Measurements from ENCODE around the gene ABCD1. TPM values are rescaled to one million over a fixed set of nuclear protein-coding genes. Genes with fewer than 3 reads are reported as not detected.
A peak's percentile ranks its signal among the peaks of the same experiment; 100 is the strongest.

The ABCD1 gene
- total RNA-seq, 2 experiments from 2014 or later, result 8.6 to 9.2 TPM

DNA sequence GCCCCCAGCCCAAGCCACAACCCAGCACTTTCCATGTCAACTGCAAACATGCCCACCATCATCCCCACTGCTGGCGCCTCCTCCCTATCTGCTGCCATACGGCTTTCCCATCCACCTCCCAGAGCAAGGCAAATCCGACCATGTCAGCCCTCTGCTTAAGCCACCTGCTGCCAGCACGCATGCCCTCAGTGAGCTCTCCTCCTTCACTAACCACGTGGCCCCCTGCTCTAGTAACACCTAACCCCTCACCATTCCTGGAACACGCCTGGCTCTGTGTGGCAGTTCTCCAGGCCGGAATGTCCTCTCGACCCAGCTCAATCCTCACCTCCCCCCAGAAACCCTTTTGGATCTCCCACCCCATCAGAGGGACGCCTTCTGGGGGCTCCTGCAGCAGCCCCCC is 17.9 kb upstream of the ABCD1 start:
- CTCF ChIA-PET, result no interaction called here
- no peaks in the 10 kb centered on the region for H3K27me3 ChIP-seq (ENCODE audit: control insufficient read depth in 1 of 2, insufficient read depth in 2 of 2, low read length in 2 of 2)
- DNase-seq (no peak), ATAC-seq (ENCODE audit: poor library complexity) (no peak)
- intact Hi-C loops (cut with DNase I, micrococcal nuclease), result no loop called here
- Mint-ChIP-seq H3K27me3 (no peaks in the 10 kb centered on the region), H3K4me1 (ENCODE audit: low read depth) (peaks cover 13% of the 10 kb centered on the region), H3K27ac (peak overlapping the region; percentile 14), H3K4me3 (no peak overlapping the region), H3K36me3 (ENCODE audit: low read depth) (peaks cover 25% of the 10 kb centered on the region), H3K9me3 (no peaks in the 10 kb centered on the region)
- H3K4me1 ChIP-seq (ENCODE audit: insufficient read depth, low read length), result peaks cover 5% of the 10 kb centered on the region
- TF ChIP-seq, protein P1, sequence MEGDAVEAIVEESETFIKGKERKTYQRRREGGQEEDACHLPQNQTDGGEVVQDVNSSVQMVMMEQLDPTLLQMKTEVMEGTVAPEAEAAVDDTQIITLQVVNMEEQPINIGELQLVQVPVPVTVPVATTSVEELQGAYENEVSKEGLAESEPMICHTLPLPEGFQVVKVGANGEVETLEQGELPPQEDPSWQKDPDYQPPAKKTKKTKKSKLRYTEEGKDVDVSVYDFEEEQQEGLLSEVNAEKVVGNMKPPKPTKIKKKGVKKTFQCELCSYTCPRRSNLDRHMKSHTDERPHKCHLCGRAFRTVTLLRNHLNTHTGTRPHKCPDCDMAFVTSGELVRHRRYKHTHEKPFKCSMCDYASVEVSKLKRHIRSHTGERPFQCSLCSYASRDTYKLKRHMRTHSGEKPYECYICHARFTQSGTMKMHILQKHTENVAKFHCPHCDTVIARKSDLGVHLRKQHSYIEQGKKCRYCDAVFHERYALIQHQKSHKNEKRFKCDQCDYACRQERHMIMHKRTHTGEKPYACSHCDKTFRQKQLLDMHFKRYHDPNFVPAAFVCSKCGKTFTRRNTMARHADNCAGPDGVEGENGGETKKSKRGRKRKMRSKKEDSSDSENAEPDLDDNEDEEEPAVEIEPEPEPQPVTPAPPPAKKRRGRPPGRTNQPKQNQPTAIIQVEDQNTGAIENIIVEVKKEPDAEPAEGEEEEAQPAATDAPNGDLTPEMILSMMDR (IDR thresholded peaks at IDR 0.05), result no peak
- no peaks in the 10 kb centered on the region for H3K9me3 ChIP-seq (ENCODE audit: control insufficient read depth in 1 of 2, insufficient read depth in 1 of 2, low read length in 2 of 2)
- no peak overlapping the region for H3K27ac ChIP-seq (ENCODE audit: low read depth in 1 of 2, low read length in 2 of 2)
- peaks cover 47% of the 10 kb centered on the region for H3K36me3 ChIP-seq (ENCODE audit: insufficient read depth, low read length)
- no peak overlapping the region for H3K4me3 ChIP-seq (ENCODE audit: low read length)
- POLR2A ChIA-PET, result no interaction called here

DNA sequence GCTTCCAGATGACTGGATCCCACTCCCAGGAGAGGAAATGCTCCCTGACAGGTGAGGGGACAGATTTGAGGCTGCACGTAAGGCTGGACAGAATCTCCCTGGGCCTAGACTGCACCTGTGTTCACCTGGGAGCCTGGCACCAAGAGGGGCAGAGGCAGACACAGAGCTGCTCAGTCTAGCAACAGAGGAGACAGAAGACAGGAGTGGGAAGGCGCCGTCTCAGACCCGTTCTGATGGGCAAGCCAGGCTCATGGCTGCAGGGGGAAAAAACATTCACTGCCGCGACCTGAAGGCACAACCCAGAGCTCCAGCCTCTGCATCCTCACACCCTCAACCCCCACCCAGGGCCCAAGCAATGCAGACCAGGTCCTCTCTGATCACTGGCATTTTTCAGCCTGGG is 17.2 kb upstream of the ABCD1 start:
- no peaks in the 10 kb centered on the region for H3K27me3 Mint-ChIP-seq
- ChIA-PET CTCF (no interaction called here), POLR2A (no interaction called here)
- Histone ChIP-seq H3K9me3 (ENCODE audit: control insufficient read depth in 1 of 2, insufficient read depth in 1 of 2, low read length in 2 of 2) (no peaks in the 10 kb centered on the region), H3K27me3 (ENCODE audit: control insufficient read depth in 1 of 2, insufficient read depth in 2 of 2, low read length in 2 of 2) (no peaks in the 10 kb centered on the region), H3K36me3 (ENCODE audit: insufficient read depth, low read length) (peaks cover 43% of the 10 kb centered on the region), H3K27ac (ENCODE audit: low read depth in 1 of 2, low read length in 2 of 2) (no peak overlapping the region), H3K4me1 (ENCODE audit: insufficient read depth, low read length) (peaks cover 5% of the 10 kb centered on the region), H3K4me3 (ENCODE audit: low read length) (no peak overlapping the region)
- no peak overlapping the region for H3K27ac Mint-ChIP-seq
- intact Hi-C loops (cut with DNase I, micrococcal nuclease), result no loop called here
- peaks cover 13% of the 10 kb centered on the region for H3K4me1 Mint-ChIP-seq (ENCODE audit: low read depth)
- H3K4me3 Mint-ChIP-seq, result no peak overlapping the region
- H3K9me3 Mint-ChIP-seq, result no peaks in the 10 kb centered on the region
- TF ChIP-seq, protein P1 (IDR thresholded peaks at IDR 0.05), result no peak
- DNase-seq (no peak), ATAC-seq (ENCODE audit: poor library complexity) (no peak)
- H3K36me3 Mint-ChIP-seq (ENCODE audit: low read depth), result peaks cover 25% of the 10 kb centered on the region

DNA sequence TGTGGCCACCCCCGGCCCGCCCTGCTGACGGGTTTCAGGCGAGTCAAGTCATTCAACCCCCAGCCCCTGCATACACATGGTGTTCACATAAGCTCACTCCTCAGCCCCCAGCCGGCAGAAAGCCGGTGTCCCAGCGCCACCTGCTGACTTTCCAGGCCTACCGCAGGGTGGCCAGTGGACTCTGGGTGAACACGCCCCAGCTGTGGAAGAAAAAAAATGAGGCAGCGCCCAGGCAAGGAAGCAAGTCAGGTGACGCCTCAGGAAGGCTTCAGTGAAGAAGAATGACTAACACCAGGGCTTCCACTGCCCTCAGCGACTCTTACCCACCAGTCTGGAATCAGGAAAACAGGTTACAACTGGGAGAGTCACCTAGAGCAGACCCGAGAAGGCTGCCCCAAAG is 16.2 kb upstream of the ABCD1 start:
- intact Hi-C loops (cut with DNase I, micrococcal nuclease), result no loop called here
- H3K9me3 ChIP-seq (ENCODE audit: control insufficient read depth in 1 of 2, insufficient read depth in 1 of 2, low read length in 2 of 2), result no peaks in the 10 kb centered on the region
- Mint-ChIP-seq H3K9me3 (no peaks in the 10 kb centered on the region), H3K4me3 (no peak overlapping the region), H3K4me1 (ENCODE audit: low read depth) (peaks cover 13% of the 10 kb centered on the region), H3K36me3 (ENCODE audit: low read depth) (peaks cover 33% of the 10 kb centered on the region), H3K27me3 (no peaks in the 10 kb centered on the region), H3K27ac (no peak overlapping the region)
- ChIA-PET POLR2A (no interaction called here), CTCF (interaction anchor here (0.6 to 0.8 kb wide), 2 partner anchors 42 to 749 kb away, joined by 3 read pairs; no protein-coding TSS in a partner anchor)
- peaks cover 5% of the 10 kb centered on the region for H3K4me1 ChIP-seq (ENCODE audit: insufficient read depth, low read length)
- peaks cover 42% of the 10 kb centered on the region for H3K36me3 ChIP-seq (ENCODE audit: insufficient read depth, low read length)
- H3K27me3 ChIP-seq (ENCODE audit: control insufficient read depth in 1 of 2, insufficient read depth in 2 of 2, low read length in 2 of 2), result no peaks in the 10 kb centered on the region
- no peak overlapping the region for H3K27ac ChIP-seq (ENCODE audit: low read depth in 1 of 2, low read length in 2 of 2)
- peak; percentile 74 for ATAC-seq (ENCODE audit: poor library complexity)
- DNase-seq, result peak in 10 of 14 experiments; percentile 21 to 67 (median 38)
- TF ChIP-seq, protein P1 (IDR thresholded peaks at IDR 0.05), result no peak
- H3K4me3 ChIP-seq (ENCODE audit: low read length), result no peak overlapping the region

All from CD4-positive, alpha-beta T cell (primary cell).